HepG2 (cell line): ENCODE data around the gene DOC2A. TPM values are rescaled to one million over a fixed set of nuclear protein-coding genes. Genes with fewer than 3 reads are reported as not detected.

Experiments
- ARNT2 ChIP-seq: sonication (generic); formaldehyde crosslinking; IDR thresholded peaks from 2 replicates; pipeline ENCODE4 v1.8.0; 2022; ENCODE audit warnings: mild to moderate bottlenecking, low read depth, missing genetic modification reagents, moderate library complexity
- CHD4 ChIP-seq: fragments of 200-600 bp; sonication (generic); IDR thresholded peaks from 2 replicates; pipeline ENCODE4 v1.7.0; 2017; ENCODE audit warnings: mild to moderate bottlenecking, low read length, borderline replicate concordance
- CSRNP2 ChIP-seq: sonication (generic); formaldehyde crosslinking; conservative IDR thresholded peaks from 2 replicates; pipeline ENCODE4 v1.8.0; 2022; ENCODE audit warnings: low read depth, missing genetic modification reagents
- E2F5 ChIP-seq: sonication (generic); formaldehyde crosslinking; conservative IDR thresholded peaks from 2 replicates; pipeline ENCODE4 v1.4.0; 2020; ENCODE audit warnings: missing genetic modification reagents
- FOSL2 ChIP-seq: sonication (generic); formaldehyde crosslinking; IDR thresholded peaks from 2 replicates; pipeline ENCODE4 v1.4.0; 2020; ENCODE audit warnings: missing genetic modification reagents
- HMGA1 ChIP-seq: sonication (generic); formaldehyde crosslinking; conservative IDR thresholded peaks from 2 replicates; pipeline ENCODE4 v1.4.0; 2020; ENCODE audit warnings: missing genetic modification reagents
- KLF12 ChIP-seq: sonication (generic); formaldehyde crosslinking; IDR thresholded peaks from 2 replicates; pipeline ENCODE4 v1.4.0; 2020; ENCODE audit warnings: missing genetic modification reagents, borderline replicate concordance
- MIXL1 ChIP-seq: IDR thresholded peaks from 2 replicates; pipeline ENCODE4 v1.6.1; 2016
- POGZ ChIP-seq: sonication (generic); formaldehyde crosslinking; IDR thresholded peaks from 2 replicates; pipeline ENCODE4 v1.4.0; 2020; ENCODE audit warnings: mild to moderate bottlenecking, missing genetic modification reagents
- SNAPC5 ChIP-seq: sonication (generic); formaldehyde crosslinking; IDR thresholded peaks from 2 replicates; pipeline ENCODE4 v1.8.1; 2023; ENCODE audit warnings: mild to moderate bottlenecking, missing genetic modification reagents, borderline replicate concordance
- ZBTB46 ChIP-seq: sonication (generic); formaldehyde crosslinking; IDR thresholded peaks from 2 replicates; pipeline ENCODE4 v1.4.0; 2020; ENCODE audit warnings: mild to moderate bottlenecking, missing genetic modification reagents, borderline replicate concordance
- ZFP37 ChIP-seq: sonication (generic); formaldehyde crosslinking; IDR thresholded peaks from 2 replicates; pipeline ENCODE4 v1.4.0; 2020; ENCODE audit warnings: missing genetic modification reagents, borderline replicate concordance
- ZNF160 ChIP-seq: sonication (generic); formaldehyde crosslinking; IDR thresholded peaks from 2 replicates; pipeline ENCODE4 v1.8.0; 2022; ENCODE audit warnings: mild to moderate bottlenecking, inconsistent platforms, missing genetic modification reagents
- ZNF235 ChIP-seq: sonication (generic); formaldehyde crosslinking; IDR thresholded peaks from 2 replicates; pipeline ENCODE4 v1.8.1; 2023; ENCODE audit warnings: mild to moderate bottlenecking, missing genetic modification reagents, borderline replicate concordance
- ZNF484 ChIP-seq: sonication (generic); formaldehyde crosslinking; IDR thresholded peaks from 2 replicates; pipeline ENCODE4 v1.5.1; 2020; ENCODE audit warnings: mild to moderate bottlenecking, low read depth, missing genetic modification reagents, borderline replicate concordance
- ZNF549 ChIP-seq: sonication (generic); formaldehyde crosslinking; IDR thresholded peaks from 2 replicates; pipeline ENCODE4 v1.5.0; 2020; ENCODE audit warnings: missing genetic modification reagents
- ZNF572 ChIP-seq: sonication (generic); formaldehyde crosslinking; IDR thresholded peaks from 2 replicates; pipeline ENCODE4 v1.5.1; 2020; ENCODE audit warnings: mild to moderate bottlenecking, missing genetic modification reagents
- ZNF816 ChIP-seq: sonication (generic); formaldehyde crosslinking; IDR thresholded peaks from 2 replicates; pipeline ENCODE4 v1.8.0; 2022; ENCODE audit warnings: missing genetic modification reagents, mild to moderate bottlenecking, borderline replicate concordance
- ZSCAN20 ChIP-seq: sonication (generic); formaldehyde crosslinking; IDR thresholded peaks from 2 replicates; pipeline ENCODE4 v1.4.0; 2020; ENCODE audit warnings: missing genetic modification reagents, mild to moderate bottlenecking, borderline replicate concordance
- polyA plus RNA-seq, 8 experiments: library from polyadenylated mRNA; depleted of rRNA in 3 of 8; stranded (reverse) in 7 of 8; unstranded in 1 of 8; fragments of >200 nt; fragmentation: Illumina TruSeq in 4 of 8; extraction: Trizol in 4 of 8; gene quantifications; 2 replicates each; pipeline versions ENCODE4 v1.2.1 to v1.2.3, GENCODE V29; 2011 to 2016; ENCODE audit warnings: low read depth in 4 of 8, missing spikeins in 1 of 8, mixed read lengths in 1 of 8; ENCODE audit not compliant: insufficient read depth in 1 of 8
- total RNA-seq, 5 experiments: library from RNA; depleted of rRNA; stranded (reverse); fragments of >200 nt; fragmentation: Illumina TruSeq; extraction: Trizol; gene quantifications; 2 replicates each; pipeline ENCODE4 v1.2.3, GENCODE V29; 2016; ENCODE audit warnings: low read depth in 1 of 5
- TF ChIP-seq, protein P1 (sequence below): sonication (generic); formaldehyde crosslinking; conservative IDR thresholded peaks from 2 replicates; pipeline ENCODE4 v1.8.1; 2023; ENCODE audit warnings: missing genetic modification reagents
- TF ChIP-seq, protein P2 (sequence below): IDR thresholded peaks from 2 replicates; pipeline ENCODE4 v1.6.1; 2012; ENCODE audit warnings: inconsistent platforms

DOC2A gene
- total and polyA plus RNA-seq, 2 of the 13 experiments (the other 11 are each of a cell fraction or from before 2014, with no cell fraction given) = 0.15 to 0.55 TPM

DNA sequence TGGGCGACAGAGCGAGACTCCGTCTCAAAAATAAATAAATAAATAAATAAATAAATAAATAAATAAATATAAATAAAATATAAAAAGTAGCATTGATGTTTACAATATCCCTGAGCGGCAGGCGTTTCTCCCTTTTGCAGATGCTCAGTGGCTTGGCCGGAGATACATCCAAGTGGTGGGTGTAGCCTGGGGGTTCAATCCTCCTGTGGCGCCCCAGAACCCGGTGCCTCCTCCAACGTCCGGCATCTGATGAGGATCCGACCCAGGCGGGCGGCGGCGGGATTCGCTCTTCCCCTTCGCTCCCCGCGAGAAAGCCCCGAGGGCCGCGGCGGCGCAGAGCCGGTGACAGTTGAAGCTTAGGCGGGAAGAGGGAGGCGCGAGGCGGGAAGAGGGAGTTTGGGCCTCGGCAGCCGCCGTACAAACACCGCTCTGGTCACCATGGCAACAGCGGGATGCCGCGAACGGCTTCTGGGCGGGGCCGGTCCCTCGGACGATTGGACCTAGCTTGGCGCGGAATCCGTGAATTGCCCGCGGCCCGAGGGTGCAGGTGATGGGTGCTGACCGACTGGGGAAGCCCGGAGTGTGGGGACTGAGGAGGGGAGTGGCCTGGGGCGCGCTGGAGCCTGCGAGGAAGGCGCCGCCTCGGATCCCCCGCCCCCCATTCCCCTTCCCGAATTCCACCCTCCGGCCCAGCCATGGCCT lies 42.0 kb upstream of the DOC2A start (continued):
- TF ChIP-seq, protein P1, sequence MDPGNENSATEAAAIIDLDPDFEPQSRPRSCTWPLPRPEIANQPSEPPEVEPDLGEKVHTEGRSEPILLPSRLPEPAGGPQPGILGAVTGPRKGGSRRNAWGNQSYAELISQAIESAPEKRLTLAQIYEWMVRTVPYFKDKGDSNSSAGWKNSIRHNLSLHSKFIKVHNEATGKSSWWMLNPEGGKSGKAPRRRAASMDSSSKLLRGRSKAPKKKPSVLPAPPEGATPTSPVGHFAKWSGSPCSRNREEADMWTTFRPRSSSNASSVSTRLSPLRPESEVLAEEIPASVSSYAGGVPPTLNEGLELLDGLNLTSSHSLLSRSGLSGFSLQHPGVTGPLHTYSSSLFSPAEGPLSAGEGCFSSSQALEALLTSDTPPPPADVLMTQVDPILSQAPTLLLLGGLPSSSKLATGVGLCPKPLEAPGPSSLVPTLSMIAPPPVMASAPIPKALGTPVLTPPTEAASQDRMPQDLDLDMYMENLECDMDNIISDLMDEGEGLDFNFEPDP (CRISPR knock-in tag) = peak; percentile 94; the same call in 1 of the 2 replicates
- TF ChIP-seq ARNT2 (CRISPR knock-in tag) = peak; percentile 99
- TF ChIP-seq KLF12 (CRISPR knock-in tag) = peak; percentile 95
- peak; percentile 73 for TF ChIP-seq POGZ (CRISPR knock-in tag)
- TF ChIP-seq CSRNP2 (CRISPR knock-in tag) = peak; percentile 93; the same call in 1 of the 2 replicates
- TF ChIP-seq FOSL2 (CRISPR knock-in tag) = peak; percentile 66
- 0 out of 2 replicates have a peak, but pooled peaks have one; percentile 21 for TF ChIP-seq ZNF484 (CRISPR knock-in tag)
- TF ChIP-seq CHD4 = no peak
- TF ChIP-seq SNAPC5 (CRISPR knock-in tag) = peak; percentile 95; the same call in 1 of the 2 replicates
- TF ChIP-seq, protein P2, sequence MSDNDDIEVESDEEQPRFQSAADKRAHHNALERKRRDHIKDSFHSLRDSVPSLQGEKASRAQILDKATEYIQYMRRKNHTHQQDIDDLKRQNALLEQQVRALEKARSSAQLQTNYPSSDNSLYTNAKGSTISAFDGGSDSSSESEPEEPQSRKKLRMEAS = peak; percentile 100
- peak; percentile 56; the same call in 1 of the 2 replicates for TF ChIP-seq MIXL1 (CRISPR knock-in tag)
- TF ChIP-seq ZNF235 = no peak; the same call in 1 of the 2 replicates
- no peak for TF ChIP-seq HMGA1 (CRISPR knock-in tag)
- peak; percentile 82; the same call in 1 of the 2 replicates for TF ChIP-seq ZNF816 (CRISPR knock-in tag)
- peak; percentile 90; the same call in 1 of the 2 replicates for TF ChIP-seq ZNF160 (CRISPR knock-in tag)
- peak; percentile 99 for TF ChIP-seq E2F5
- no peak for TF ChIP-seq ZBTB46 (CRISPR knock-in tag)
- peak; percentile 69; the same call in 1 of the 2 replicates for TF ChIP-seq ZNF572 (CRISPR knock-in tag)
- TF ChIP-seq ZNF549 (CRISPR knock-in tag) = 0 out of 2 replicates have a peak, but pooled peaks have one; percentile 46
- peak; percentile 82; the same call in 1 of the 2 replicates for TF ChIP-seq ZSCAN20 (CRISPR knock-in tag)
- peak; percentile 93 for TF ChIP-seq ZFP37 (CRISPR knock-in tag)
